SU-DHL-6 (cell line): Measurements from ENCODE around the gene SCN9A.

ENCODE experiments used
- H2AFZ ChIP-seq: fragments of 200-600 bp; sonication (generic); 2 replicates; pipeline ENCODE4 v1.6.1; 2014; ENCODE audit warnings: low read depth, mild to moderate bottlenecking, moderate library complexity, mixed read lengths, antibody characterized with exemption, low read length; ENCODE audit not compliant: severe bottlenecking
- H3F3A ChIP-seq: fragments of 200-600 bp; shearing (Covaris generic); 2 replicates; pipeline ENCODE4 v1.6.0; 2016; ENCODE audit warnings: antibody characterized with exemption, mild to moderate bottlenecking; ENCODE audit not compliant: insufficient read depth
- H3K27ac ChIP-seq: fragments of 200-600 bp; sonication (generic); 2 replicates; pipeline ENCODE4 v1.5.1; 2016; ENCODE audit warnings: low read depth, mild to moderate bottlenecking, low read length, moderate library complexity, mixed read lengths
- H3K27me3 ChIP-seq: fragments of 200-600 bp; sonication (generic), shearing (Covaris generic); 2 replicates; pipeline ENCODE4 v1.6.0; 2014; ENCODE audit warnings: mild to moderate bottlenecking, low read length
- H3K36me3 ChIP-seq: fragments of 200-600 bp; sonication (generic); 2 replicates; pipeline ENCODE4 v1.6.1; 2014; ENCODE audit warnings: mild to moderate bottlenecking, low read length, mixed read lengths
- H3K4me2 ChIP-seq: fragments of 300-600, 200-600 bp; shearing (Covaris generic), sonication (generic); 2 replicates; pipeline ENCODE4 v1.6.0; 2014; ENCODE audit warnings: low read length, low read depth, mild to moderate bottlenecking; ENCODE audit not compliant: poor library complexity, severe bottlenecking
- H3K4me3 ChIP-seq: fragments of 200-600 bp; sonication (generic); 2 replicates; pipeline ENCODE4 v1.5.1; 2014; ENCODE audit warnings: antibody characterized with exemption, low read length, mild to moderate bottlenecking, mixed read lengths; ENCODE audit not compliant: insufficient read depth, poor library complexity, severe bottlenecking
- H3K79me2 ChIP-seq: fragments of 200-600 bp; sonication (generic); 2 replicates; pipeline ENCODE4 v1.6.1; 2014; ENCODE audit warnings: mild to moderate bottlenecking, low read length, moderate library complexity; ENCODE audit not compliant: insufficient read depth
- H3K9ac ChIP-seq: fragments of 200-600 bp; sonication (generic); 2 replicates; pipeline ENCODE4 v1.7.0; 2014; ENCODE audit warnings: mild to moderate bottlenecking, low read length
- H3K9me2 ChIP-seq: fragments of 200-600 bp; sonication (generic); replicated peaks from 2 replicates; pipeline ENCODE4 v1.6.1; 2014; ENCODE audit warnings: low read length; ENCODE audit not compliant: insufficient read depth
- H3K9me3 ChIP-seq: fragments of 200-600 bp; sonication (generic); 2 replicates; pipeline ENCODE4 v1.6.1; 2014; ENCODE audit warnings: low read length, mixed read lengths; ENCODE audit not compliant: insufficient read depth
- H4K20me1 ChIP-seq: fragments of 200-600 bp; sonication (generic); 2 replicates; pipeline ENCODE4 v1.6.1; 2014; ENCODE audit warnings: low read depth, mild to moderate bottlenecking, antibody characterized with exemption, low read length, moderate library complexity, mixed read lengths
- CTCF ChIP-seq: fragments of 200-600 bp; sonication (generic); IDR thresholded peaks from one replicate; pipeline ENCODE4 v1.5.1; 2017; ENCODE audit warnings: antibody characterized with exemption, mild to moderate bottlenecking, low read length, moderate library complexity; ENCODE audit not compliant: insufficient read depth, poor library complexity, severe bottlenecking
- EZH2phosphoT487 ChIP-seq: fragments of 200-600 bp; sonication (generic), shearing (Covaris generic); conservative IDR thresholded peaks from 2 replicates; pipeline ENCODE4 v1.6.1; 2018; ENCODE audit warnings: mild to moderate bottlenecking, antibody characterized with exemption, low read length, moderate library complexity, mixed read lengths

Gene SCN9A

DNA sequence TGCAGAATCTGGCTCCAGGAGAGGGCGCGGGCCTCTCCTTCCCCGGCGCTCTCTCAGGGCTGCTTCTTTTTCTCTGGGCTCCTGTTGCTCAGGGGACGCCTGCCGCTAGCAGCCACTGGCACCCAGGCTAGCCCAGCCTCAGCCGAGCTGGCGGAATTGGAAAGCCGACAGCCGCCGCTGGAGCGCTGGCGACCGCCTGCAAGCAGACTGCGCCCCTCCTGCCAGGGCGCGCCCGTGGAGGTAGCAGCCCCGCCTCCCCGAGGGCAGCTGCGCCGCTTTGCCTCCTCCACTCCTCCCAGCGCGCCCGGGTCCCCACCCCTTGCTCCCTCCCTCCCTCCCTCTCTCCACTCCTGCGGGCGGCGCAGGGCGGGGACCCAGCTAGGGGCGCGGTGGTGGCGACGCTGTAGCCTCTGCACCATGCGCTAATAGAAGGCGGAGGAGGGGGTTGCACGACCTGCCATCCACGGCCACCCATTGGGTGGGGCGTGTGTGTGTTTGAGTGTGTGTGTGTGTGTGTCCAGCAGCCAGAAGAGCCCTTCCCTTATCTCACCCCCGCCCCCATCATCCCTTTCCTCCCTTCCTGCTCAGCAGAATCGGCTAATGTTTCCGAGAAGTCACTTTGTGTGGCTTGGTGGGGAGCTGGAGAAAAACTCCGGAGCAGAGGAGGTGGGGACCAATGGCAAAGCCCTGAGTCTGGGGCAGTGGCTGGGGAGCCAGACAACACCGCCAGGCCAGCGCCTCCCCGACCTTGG lies at the start of gene SCN9A:
Gene SCN9A (minus strand): TSS at position 209 of the 752 bp plus-strand sequence. CDS start 64,188 bp downstream, outside the sequence.
- Histone ChIP-seq H3K36me3 (no peaks in the 10 kb centered on the region), H4K20me1 (no peaks in the 10 kb centered on the region), H3K9ac (no peak within 1 kb of the TSS), H3K4me3 (no peak within 1 kb of the TSS), H3K4me2 (peak within 1 kb of the TSS; percentile 12), H3K79me2 (no peaks in the 10 kb centered on the region), H3K27me3 (no peaks in the 10 kb centered on the region), H3F3A (no peaks in the 10 kb centered on the region), H3K27ac (no peak within 1 kb of the TSS), H3K9me2 (no peaks in the 10 kb centered on the region), H3K9me3 (no peaks in the 10 kb centered on the region), H2AFZ (no peak within 1 kb of the TSS)
- TF ChIP-seq EZH2phosphoT487: no peak
- TF ChIP-seq CTCF: no peak

DNA sequence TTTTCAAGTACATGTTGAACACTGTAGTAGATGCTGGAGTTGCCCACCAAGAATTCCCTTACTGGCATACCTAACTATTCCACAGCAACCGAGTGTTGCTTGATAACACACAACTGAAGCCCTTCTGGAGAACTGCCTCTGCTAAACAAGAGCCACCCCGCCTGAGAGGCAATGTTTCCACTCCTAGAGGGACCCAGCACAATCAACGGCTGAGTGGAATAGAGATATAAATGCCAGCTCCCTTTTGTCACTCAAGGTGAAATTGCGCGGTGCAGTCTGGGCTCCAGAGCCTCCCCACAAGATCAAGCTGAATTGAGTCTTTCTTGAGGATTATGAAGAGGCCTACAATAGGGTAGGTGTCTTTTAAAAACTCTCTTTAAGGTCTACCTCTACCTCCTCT lies 49.1 kb upstream of the SCN9A start:
- no peaks in the 10 kb centered on the region for H3K9me2 ChIP-seq
- no peaks in the 10 kb centered on the region for H3F3A ChIP-seq

DNA sequence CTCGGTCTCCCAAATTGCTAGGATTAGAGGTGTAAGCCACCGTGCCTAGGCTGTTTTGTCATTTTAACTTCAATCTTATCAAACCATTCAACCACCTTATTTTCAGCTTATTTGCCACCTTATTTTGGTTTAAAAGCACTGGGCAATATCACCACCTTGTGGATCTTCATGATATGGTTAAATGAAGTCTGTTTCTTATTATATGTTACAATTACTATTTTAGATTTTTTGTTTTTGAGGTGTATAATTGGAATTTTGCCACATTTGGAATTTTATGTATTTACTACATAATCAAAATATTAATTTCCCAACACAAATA lies 43.8 kb upstream of the SCN9A start:
- H3K36me3 ChIP-seq: no peaks in the 10 kb centered on the region
- H3F3A ChIP-seq: no peaks in the 10 kb centered on the region
- H4K20me1 ChIP-seq: no peaks in the 10 kb centered on the region
- H3K27me3 ChIP-seq: no peaks in the 10 kb centered on the region
- H3K9me2 ChIP-seq: no peaks in the 10 kb centered on the region
- H3K9me3 ChIP-seq: no peaks in the 10 kb centered on the region
- H3K27ac ChIP-seq: no peak overlapping the region
- TF ChIP-seq CTCF (no peak), EZH2phosphoT487 (no peak)
- H3K9ac ChIP-seq: no peak overlapping the region
- no peak overlapping the region for H2AFZ ChIP-seq
- H3K79me2 ChIP-seq: no peaks in the 10 kb centered on the region
- no peak overlapping the region for H3K4me3 ChIP-seq
- no peak overlapping the region for H3K4me2 ChIP-seq

More for the DNA sequence above, 49.1 kb upstream of the SCN9A start:
- Histone ChIP-seq H3K27ac (no peak overlapping the region), H4K20me1 (no peaks in the 10 kb centered on the region), H3K9me3 (no peaks in the 10 kb centered on the region), H3K4me3 (no peak overlapping the region), H3K79me2 (no peaks in the 10 kb centered on the region), H3K27me3 (no peaks in the 10 kb centered on the region), H3K36me3 (no peaks in the 10 kb centered on the region), H3K9ac (no peak overlapping the region), H3K4me2 (no peak overlapping the region), H2AFZ (no peak overlapping the region)
- TF ChIP-seq EZH2phosphoT487: no peak
- no peak for TF ChIP-seq CTCF
